ENCODE results near the gene RGS7BP.

DNA sequence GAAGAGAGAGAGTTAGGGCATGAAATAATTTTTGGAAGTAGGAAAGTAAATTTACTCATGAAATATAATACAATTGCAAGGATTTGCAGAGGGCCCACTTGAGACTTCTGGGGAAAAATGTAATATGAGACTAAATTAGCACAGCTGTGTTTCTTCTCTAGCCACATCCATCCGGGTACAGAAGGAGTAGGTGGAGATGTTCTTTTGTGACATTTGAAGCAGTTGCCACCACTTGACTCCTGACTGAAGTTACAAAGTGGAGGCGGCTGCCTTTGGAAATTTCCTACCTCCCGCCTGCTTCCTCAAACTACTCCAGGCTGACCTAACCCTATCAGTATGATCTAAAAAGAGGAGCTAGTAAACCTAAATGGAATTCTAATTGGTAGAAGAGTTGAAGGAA, 126.4 kb downstream of the RGS7BP start:
- TF ChIP-seq, protein P1, sequence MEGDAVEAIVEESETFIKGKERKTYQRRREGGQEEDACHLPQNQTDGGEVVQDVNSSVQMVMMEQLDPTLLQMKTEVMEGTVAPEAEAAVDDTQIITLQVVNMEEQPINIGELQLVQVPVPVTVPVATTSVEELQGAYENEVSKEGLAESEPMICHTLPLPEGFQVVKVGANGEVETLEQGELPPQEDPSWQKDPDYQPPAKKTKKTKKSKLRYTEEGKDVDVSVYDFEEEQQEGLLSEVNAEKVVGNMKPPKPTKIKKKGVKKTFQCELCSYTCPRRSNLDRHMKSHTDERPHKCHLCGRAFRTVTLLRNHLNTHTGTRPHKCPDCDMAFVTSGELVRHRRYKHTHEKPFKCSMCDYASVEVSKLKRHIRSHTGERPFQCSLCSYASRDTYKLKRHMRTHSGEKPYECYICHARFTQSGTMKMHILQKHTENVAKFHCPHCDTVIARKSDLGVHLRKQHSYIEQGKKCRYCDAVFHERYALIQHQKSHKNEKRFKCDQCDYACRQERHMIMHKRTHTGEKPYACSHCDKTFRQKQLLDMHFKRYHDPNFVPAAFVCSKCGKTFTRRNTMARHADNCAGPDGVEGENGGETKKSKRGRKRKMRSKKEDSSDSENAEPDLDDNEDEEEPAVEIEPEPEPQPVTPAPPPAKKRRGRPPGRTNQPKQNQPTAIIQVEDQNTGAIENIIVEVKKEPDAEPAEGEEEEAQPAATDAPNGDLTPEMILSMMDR (IDR thresholded peaks at IDR 0.05) = no peak
- no peak for TF ChIP-seq SIN3A (IDR thresholded peaks at IDR 0.05; ENCODE audit: borderline replicate concordance, insufficient read depth, low read depth, low read length)

Measured in Panc1 (cell line).